Activated CD4-positive, alpha-beta memory T cell treated with anti-CD3 and anti-CD28 coated beads, Interleukin-2, amount 10 ng/mL, durations not matched to agents 7 days and 5 days (primary cell): ENCODE measurements around the gene NOS1AP. TPM values are rescaled to one million over a fixed set of nuclear protein-coding genes. Genes with fewer than 3 reads are reported as not detected.

ENCODE experiments used
- CTCF ChIA-PET: fragments of 350-600 bp; sonication (Branson Sonifier 250); formaldehyde crosslinking; loops from one replicate; lab custom pipeline; 2021; ENCODE audit warnings: antibody characterized with exemption, inconsistent platforms; lab: Charles Lee
- POLR2A ChIA-PET: fragments of 350-600 bp; sonication (Branson Sonifier 250); formaldehyde crosslinking; loops from one replicate; lab custom pipeline; 2021; ENCODE audit warnings: antibody characterized with exemption; lab: Charles Lee
- DNase-seq: peaks from one replicate; pipeline ENCODE4 v3.0.0-alpha.2; 2020
- H3K27ac Mint-ChIP-seq: one replicate; pipeline ENCODE4 v1.8.0; 2021; ENCODE audit warnings: mild to moderate bottlenecking, mixed read lengths
- H3K27me3 Mint-ChIP-seq: one replicate; pipeline ENCODE4 v1.8.0; 2021; ENCODE audit warnings: mixed read lengths
- H3K36me3 Mint-ChIP-seq: one replicate; pipeline ENCODE4 v1.8.0; 2021; ENCODE audit warnings: low read depth, mixed read lengths
- H3K4me1 Mint-ChIP-seq: one replicate; pipeline ENCODE4 v1.8.0; 2021; ENCODE audit warnings: mixed read lengths
- H3K4me3 Mint-ChIP-seq: one replicate; pipeline ENCODE4 v1.8.0; 2021; ENCODE audit warnings: mild to moderate bottlenecking, mixed read lengths
- H3K9me3 Mint-ChIP-seq: one replicate; pipeline ENCODE4 v1.8.0; 2021; ENCODE audit warnings: mixed read lengths
- total RNA-seq, 2 experiments: library from RNA; stranded (reverse); gene quantifications; one replicate each; pipeline ENCODE4 v1.2.3, GENCODE V29; 2021

The NOS1AP gene
- total RNA-seq, 2 experiments from 2014 or later, result 0.08 TPM; not detected in 1

DNA sequence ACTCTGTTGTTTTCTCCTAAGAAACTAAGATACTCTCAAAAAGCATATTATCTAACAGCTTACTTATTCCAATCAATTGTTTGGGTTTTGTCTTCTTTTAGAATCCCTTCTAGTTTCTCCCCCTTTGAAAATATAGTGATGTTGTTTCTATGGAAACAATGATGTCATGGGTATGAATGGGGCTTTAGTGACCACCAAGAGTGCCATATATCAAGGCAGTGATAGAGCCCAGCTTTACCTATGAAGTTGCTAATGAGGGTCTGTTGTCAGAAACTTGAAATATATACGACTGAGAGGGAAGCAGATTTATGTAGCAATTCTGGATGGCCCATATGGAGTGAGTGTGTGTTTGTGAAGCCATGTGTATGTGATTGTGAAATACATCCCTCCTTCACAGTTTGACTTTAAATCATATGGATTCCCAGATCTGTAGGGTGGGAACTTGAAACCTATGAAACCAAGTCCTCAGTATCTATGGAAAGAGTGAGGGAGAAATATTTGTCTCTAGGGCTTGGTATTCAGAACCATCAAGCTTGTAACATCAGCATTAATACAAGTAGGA lies 190.5 kb downstream of the NOS1AP start:
- ChIA-PET CTCF (no interaction called here), POLR2A (no interaction called here)
- no peaks in the 10 kb centered on the region for H3K9me3 Mint-ChIP-seq
- no peaks in the 10 kb centered on the region for H3K36me3 Mint-ChIP-seq
- H3K4me3 Mint-ChIP-seq, result no peak overlapping the region
- H3K4me1 Mint-ChIP-seq, result no peaks in the 10 kb centered on the region
- no peak for DNase-seq
- no peak overlapping the region for H3K27ac Mint-ChIP-seq
- H3K27me3 Mint-ChIP-seq, result peaks cover 23% of the 10 kb centered on the region

DNA sequence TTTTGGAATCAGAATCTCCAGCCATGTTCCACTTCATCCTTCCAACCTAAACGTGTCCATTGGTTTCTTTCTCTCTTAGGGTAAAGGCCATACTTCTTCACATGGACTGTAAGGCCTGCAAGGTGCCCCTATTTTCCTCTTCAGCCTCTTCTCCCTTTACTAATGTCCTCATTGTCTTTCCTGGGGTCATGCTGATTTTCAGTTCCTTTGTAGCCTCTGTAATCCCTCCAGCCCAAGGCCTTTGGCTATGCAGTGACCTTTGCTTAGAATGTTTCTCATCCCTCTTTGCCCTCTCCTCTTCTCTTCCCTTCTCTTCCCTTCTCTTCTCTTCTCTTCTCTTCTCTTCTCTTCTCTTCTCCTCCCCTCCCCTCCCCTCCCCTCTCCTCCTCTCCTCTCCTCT lies 194.6 kb downstream of the NOS1AP start:
- H3K9me3 Mint-ChIP-seq, result no peaks in the 10 kb centered on the region
- POLR2A ChIA-PET, result no interaction called here
- no peaks in the 10 kb centered on the region for H3K36me3 Mint-ChIP-seq
- peaks cover 31% of the 10 kb centered on the region for H3K27me3 Mint-ChIP-seq
- CTCF ChIA-PET, result no interaction called here
- H3K27ac Mint-ChIP-seq, result no peak overlapping the region
- no peak overlapping the region for H3K4me3 Mint-ChIP-seq
- DNase-seq, result no peak
- H3K4me1 Mint-ChIP-seq, result no peaks in the 10 kb centered on the region

DNA sequence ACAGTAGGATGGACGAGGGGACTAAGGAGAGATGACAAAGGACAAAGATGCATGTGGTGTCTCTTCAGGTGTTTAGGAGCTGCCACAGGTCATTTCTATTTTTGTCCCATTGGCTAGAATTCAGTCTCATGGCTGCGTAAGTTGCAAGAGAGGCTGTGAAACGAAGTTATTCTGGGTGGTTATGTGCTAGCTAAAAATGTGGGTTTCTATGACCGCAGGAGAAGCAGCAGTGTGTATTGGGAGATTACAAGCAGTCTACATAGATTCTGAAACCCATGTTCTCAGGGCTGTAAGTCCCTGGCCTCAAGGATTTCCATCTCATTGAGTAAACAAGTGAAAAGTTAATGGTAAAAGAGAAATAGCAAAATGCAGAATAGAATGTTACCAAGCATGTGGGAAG lies 196.5 kb downstream of the NOS1AP start:
- DNase-seq, result no peak
- Mint-ChIP-seq H3K27me3 (peaks cover 33% of the 10 kb centered on the region), H3K9me3 (no peaks in the 10 kb centered on the region), H3K27ac (no peak overlapping the region), H3K36me3 (no peaks in the 10 kb centered on the region), H3K4me1 (no peaks in the 10 kb centered on the region), H3K4me3 (no peak overlapping the region)
- ChIA-PET POLR2A (no interaction called here), CTCF (interaction anchor here (0.6 kb wide), 1 partner anchor 307 kb away, joined by 6 read pairs; no protein-coding TSS in a partner anchor)

GRCh38 chr1:162270016-162270770 lies 200.7 kb downstream of the NOS1AP start:
- Mint-ChIP-seq H3K36me3 (no peaks in the 10 kb centered on the region), H3K27ac (no peak overlapping the region), H3K9me3 (no peaks in the 10 kb centered on the region), H3K4me3 (no peak overlapping the region), H3K27me3 (peaks cover 22% of the 10 kb centered on the region), H3K4me1 (no peaks in the 10 kb centered on the region)
- ChIA-PET POLR2A (no interaction called here), CTCF (no interaction called here)
- DNase-seq, result no peak

DNA sequence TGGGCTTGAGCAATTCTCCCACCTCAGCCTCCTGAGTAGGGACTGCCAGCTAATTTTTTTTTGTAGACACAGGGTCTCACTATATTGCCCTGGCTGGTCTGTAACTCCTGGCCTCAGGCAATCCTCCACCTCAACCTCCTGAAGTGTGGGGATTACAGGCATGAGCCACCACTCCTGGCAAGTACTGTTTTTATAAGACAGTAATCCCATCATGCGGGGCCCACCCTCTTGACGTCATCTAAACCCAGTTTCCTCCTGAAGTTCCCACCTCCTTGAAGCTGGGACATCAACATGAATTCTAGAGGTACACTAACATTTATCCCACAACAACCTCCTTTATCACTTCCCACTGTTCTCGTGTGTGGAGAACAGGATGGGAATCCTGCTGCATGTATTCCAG lies 202.5 kb downstream of the NOS1AP start:
- Mint-ChIP-seq H3K27me3 (peaks cover 14% of the 10 kb centered on the region), H3K36me3 (no peaks in the 10 kb centered on the region), H3K9me3 (no peaks in the 10 kb centered on the region), H3K4me1 (no peaks in the 10 kb centered on the region), H3K27ac (no peak overlapping the region), H3K4me3 (no peak overlapping the region)
- no peak for DNase-seq
- ChIA-PET POLR2A (no interaction called here), CTCF (interaction anchor here (0.6 kb wide), 1 partner anchor 16 kb away, joined by 5 read pairs; no protein-coding TSS in a partner anchor)

DNA sequence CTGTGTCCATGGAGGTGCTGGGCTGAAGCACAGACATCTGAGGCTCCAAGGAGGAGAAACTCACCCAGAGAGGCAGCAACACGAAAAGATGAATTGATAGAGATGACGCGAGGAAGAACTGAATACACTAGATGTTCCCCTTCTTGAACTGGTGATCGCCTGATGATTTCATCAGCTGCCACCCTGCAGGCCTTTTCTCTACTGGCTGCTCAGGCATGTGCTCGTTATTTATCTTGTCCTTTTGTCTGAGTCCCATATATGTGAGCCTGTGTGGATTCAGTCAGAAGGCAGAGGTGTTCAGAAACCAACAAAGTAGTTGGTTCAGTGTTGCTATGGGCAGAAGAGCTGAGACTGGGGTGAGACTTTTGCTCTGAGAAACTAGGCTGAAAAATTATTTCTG lies 202.9 kb downstream of the NOS1AP start:
- Mint-ChIP-seq H3K4me1 (no peaks in the 10 kb centered on the region), H3K9me3 (no peaks in the 10 kb centered on the region), H3K27ac (no peak overlapping the region), H3K4me3 (no peak overlapping the region), H3K27me3 (peaks cover 16% of the 10 kb centered on the region), H3K36me3 (no peaks in the 10 kb centered on the region)
- ChIA-PET CTCF (no interaction called here), POLR2A (no interaction called here)
- no peak for DNase-seq

- no peak for DNase-seq
- Mint-ChIP-seq H3K36me3 (no peaks in the 10 kb centered on the region), H3K9me3 (no peaks in the 10 kb centered on the region), H3K27ac (no peak overlapping the region), H3K4me1 (no peaks in the 10 kb centered on the region), H3K27me3 (peaks cover 21% of the 10 kb centered on the region), H3K4me3 (no peak overlapping the region)
- ChIA-PET POLR2A (no interaction called here), CTCF (interaction anchor here (0.5 to 1.1 kb wide), 4 partner anchors 220 to 573 kb away, joined by 3 to 6 read pairs (median 3); no protein-coding TSS in a partner anchor)
Measured at GRCh38 chr1:162275622-162276175, 206.2 kb downstream of the NOS1AP start.

- POLR2A ChIA-PET, result no interaction called here
- CTCF ChIA-PET, result interaction anchor here (0.5 to 1.1 kb wide), 4 partner anchors 220 to 574 kb away, joined by 3 to 6 read pairs (median 3); no protein-coding TSS in a partner anchor
- H3K36me3 Mint-ChIP-seq, result no peaks in the 10 kb centered on the region
- H3K27me3 Mint-ChIP-seq, result peaks cover 21% of the 10 kb centered on the region
- H3K27ac Mint-ChIP-seq, result no peak overlapping the region
- H3K4me3 Mint-ChIP-seq, result no peak overlapping the region
- no peak for DNase-seq
- H3K9me3 Mint-ChIP-seq, result no peaks in the 10 kb centered on the region
- H3K4me1 Mint-ChIP-seq, result no peaks in the 10 kb centered on the region
Measured at GRCh38 chr1:162276493-162276892, 207.0 kb downstream of the NOS1AP start.

- Mint-ChIP-seq H3K27ac (no peak overlapping the region), H3K36me3 (no peaks in the 10 kb centered on the region), H3K4me1 (no peaks in the 10 kb centered on the region), H3K27me3 (peaks cover 24% of the 10 kb centered on the region), H3K9me3 (no peaks in the 10 kb centered on the region), H3K4me3 (no peak overlapping the region)
- no peak for DNase-seq
- CTCF ChIA-PET, result no interaction called here
- POLR2A ChIA-PET, result no interaction called here
Measured at GRCh38 chr1:162279136-162279498, 209.6 kb downstream of the NOS1AP start.

- CTCF ChIA-PET, result no interaction called here
- H3K4me1 Mint-ChIP-seq, result no peaks in the 10 kb centered on the region
- no peak overlapping the region for H3K27ac Mint-ChIP-seq
- H3K27me3 Mint-ChIP-seq, result peaks cover 39% of the 10 kb centered on the region
- POLR2A ChIA-PET, result no interaction called here
- no peaks in the 10 kb centered on the region for H3K9me3 Mint-ChIP-seq
- DNase-seq, result no peak
- H3K4me3 Mint-ChIP-seq, result no peak overlapping the region
- H3K36me3 Mint-ChIP-seq, result no peaks in the 10 kb centered on the region
Measured at GRCh38 chr1:162281426-162281825, 211.9 kb downstream of the NOS1AP start.

DNA sequence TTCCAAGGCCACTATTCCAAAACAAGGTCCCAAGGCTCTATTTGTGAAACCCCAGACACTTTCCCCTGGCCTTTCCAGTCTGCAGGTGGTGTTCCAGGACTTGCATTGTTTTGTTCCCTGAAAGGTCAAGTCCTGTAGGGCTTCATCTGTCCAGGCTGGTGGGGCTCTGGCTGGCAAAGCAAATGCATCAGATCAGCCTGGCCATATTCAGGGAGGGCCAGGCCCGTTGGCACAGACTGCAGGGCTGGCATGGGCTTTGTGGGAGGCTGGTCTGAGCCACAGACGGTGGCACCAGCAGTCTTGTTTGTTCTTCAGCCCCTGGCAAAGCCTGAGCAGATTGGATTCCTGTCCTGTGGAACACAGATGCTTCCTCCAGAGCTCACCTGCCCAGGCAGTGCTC lies 214.2 kb downstream of the NOS1AP start:
- ChIA-PET POLR2A (no interaction called here), CTCF (no interaction called here)
- Mint-ChIP-seq H3K27me3 (peaks cover 31% of the 10 kb centered on the region), H3K4me3 (no peak overlapping the region), H3K27ac (no peak overlapping the region), H3K36me3 (no peaks in the 10 kb centered on the region), H3K9me3 (no peaks in the 10 kb centered on the region), H3K4me1 (no peaks in the 10 kb centered on the region)
- no peak for DNase-seq

DNA sequence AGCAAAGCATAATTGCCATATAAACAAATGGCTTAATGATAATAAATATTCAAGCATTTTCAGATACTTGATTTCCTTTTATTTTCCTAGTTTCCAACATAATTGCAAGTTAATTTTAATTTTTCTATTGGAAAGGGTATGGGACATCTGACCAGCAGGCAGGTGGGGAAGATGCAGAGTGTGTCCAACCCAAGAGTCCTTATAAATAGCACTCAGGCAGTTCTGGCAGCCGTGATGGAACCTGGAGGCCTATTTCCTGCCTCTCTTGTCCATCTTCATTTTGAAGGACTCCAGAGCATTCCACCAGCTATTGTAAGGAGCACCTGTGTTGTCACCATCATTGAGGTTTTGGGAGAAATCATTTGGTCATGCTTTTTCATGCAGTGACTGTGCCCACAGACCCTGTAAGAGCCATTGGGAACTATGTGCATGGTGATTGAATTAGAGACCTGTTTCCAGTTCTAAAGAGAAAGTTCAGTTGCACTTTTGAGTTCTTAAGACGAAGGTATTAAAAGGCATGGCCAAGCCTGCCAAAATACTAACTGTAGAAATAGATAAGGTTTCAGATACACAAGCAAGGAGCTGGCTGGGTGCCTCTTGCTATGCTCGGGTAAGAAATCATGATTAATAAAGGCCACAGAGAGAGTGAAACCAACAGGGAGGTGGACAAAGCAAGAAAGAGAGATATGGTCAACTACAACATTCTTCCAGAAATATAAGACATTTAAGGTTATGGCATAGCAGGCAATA lies 214.9 kb downstream of the NOS1AP start:
- Mint-ChIP-seq H3K4me1 (no peaks in the 10 kb centered on the region), H3K9me3 (no peaks in the 10 kb centered on the region), H3K27ac (no peak overlapping the region), H3K36me3 (no peaks in the 10 kb centered on the region), H3K4me3 (no peak overlapping the region), H3K27me3 (peaks cover 27% of the 10 kb centered on the region)
- ChIA-PET CTCF (no interaction called here), POLR2A (no interaction called here)
- DNase-seq, result no peak

GRCh38 chr1:162285149-162285561 lies 215.7 kb downstream of the NOS1AP start:
- POLR2A ChIA-PET, result no interaction called here
- CTCF ChIA-PET, result no interaction called here

More at GRCh38 chr1:162285149-162285561, 215.7 kb downstream of the NOS1AP start:
- Mint-ChIP-seq H3K4me1 (no peaks in the 10 kb centered on the region), H3K27ac (no peak overlapping the region), H3K36me3 (no peaks in the 10 kb centered on the region), H3K27me3 (peaks cover 23% of the 10 kb centered on the region), H3K4me3 (no peak overlapping the region), H3K9me3 (no peaks in the 10 kb centered on the region)
- DNase-seq, result no peak
